ENCODE measurements around the gene STRADB.

STRADB gene

GRCh38 chr2:201452922-201453643 lies 1.5 kb downstream of the STRADB start:
- no peak for TF ChIP-seq CTCF (IDR thresholded peaks at IDR 0.05; ENCODE audit: low read depth, low read length, missing control alignments)
- H3K4me3 ChIP-seq (ENCODE audit: low read depth, low read length), result no peak overlapping the region
- DNase-seq (ENCODE audit: low read depth), result no peak

GRCh38 chr2:201458381-201458780 lies 6.8 kb downstream of the STRADB start:
- TF ChIP-seq CTCF (IDR thresholded peaks at IDR 0.05; ENCODE audit: low read depth, low read length, missing control alignments), result no peak
- no peak overlapping the region for H3K4me3 ChIP-seq (ENCODE audit: low read depth, low read length)
- DNase-seq (ENCODE audit: low read depth), result no peak

DNA sequence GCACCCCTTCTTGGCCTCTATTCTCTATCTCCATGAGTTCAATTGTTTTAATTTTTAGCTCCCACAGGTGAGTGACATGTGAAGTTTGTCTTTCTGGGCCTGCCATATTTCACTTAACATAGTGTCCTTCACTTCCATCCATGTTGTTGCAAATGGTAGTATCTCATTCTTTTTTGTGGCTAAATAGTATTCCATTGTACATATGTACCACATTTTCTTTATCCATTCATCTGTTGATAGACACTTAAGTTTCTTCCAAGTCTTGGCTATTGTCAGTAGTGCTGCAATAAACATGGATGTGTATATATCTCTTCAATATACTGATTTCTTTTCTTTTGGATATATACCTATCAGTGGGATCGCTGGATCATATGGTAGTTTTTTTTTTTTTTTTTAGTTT lies 9.0 kb downstream of the STRADB start:
- no peak for DNase-seq (ENCODE audit: low read depth)
- no peak overlapping the region for H3K4me3 ChIP-seq (ENCODE audit: low read depth, low read length)
- no peak for TF ChIP-seq CTCF (IDR thresholded peaks at IDR 0.05; ENCODE audit: low read depth, low read length, missing control alignments)

DNA sequence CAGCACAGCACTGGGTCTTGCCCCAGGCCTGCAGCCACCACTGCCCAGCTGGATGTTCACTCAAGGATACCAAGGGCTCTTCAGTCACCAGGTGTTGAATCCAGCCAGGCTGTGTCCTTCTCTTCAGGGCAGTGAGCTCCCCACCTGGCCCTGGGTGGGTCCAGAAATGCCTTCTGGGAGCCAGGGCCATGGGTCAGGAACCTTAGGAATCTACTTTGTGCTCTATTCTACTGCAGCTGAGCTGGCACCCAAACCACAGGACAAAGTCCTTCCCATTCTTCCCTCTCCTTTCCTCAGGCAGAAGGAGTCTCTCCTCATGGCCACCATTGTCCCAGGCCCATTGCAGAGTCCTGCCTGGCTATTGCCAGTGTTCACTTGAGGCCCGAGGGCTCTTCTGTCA lies 13.0 kb downstream of the STRADB start:
- no peak overlapping the region for H3K4me3 ChIP-seq (ENCODE audit: low read depth, low read length)
- no peak for TF ChIP-seq CTCF (IDR thresholded peaks at IDR 0.05; ENCODE audit: low read depth, low read length, missing control alignments)
- no peak for DNase-seq (ENCODE audit: low read depth)

DNA sequence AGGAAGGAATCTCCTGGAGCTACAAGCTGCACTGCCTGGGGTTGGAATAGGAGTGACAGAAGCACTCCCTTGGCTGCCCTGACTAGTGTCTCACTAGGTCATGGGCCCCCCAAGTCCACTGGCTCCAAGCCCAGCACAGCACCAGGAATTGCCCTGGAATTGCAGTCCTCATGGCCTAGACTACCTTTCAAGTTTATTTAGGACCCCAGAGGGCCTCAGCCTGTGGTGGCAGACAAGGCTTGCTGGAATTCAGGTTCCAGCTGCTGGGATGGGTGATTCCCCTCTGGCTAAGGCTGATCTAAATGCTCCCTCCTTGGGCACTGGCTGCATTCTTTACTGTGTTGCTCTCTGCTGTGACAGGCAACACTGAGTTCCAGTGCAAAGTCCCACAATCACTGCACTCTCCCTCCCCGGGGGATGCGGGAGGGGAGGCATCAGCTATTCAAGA lies 14.0 kb downstream of the STRADB start:
- no peak for TF ChIP-seq CTCF (IDR thresholded peaks at IDR 0.05; ENCODE audit: low read depth, low read length, missing control alignments)
- no peak for DNase-seq (ENCODE audit: low read depth)
- no peak overlapping the region for H3K4me3 ChIP-seq (ENCODE audit: low read depth, low read length)

- no peak for DNase-seq (ENCODE audit: low read depth)
- TF ChIP-seq CTCF (IDR thresholded peaks at IDR 0.05; ENCODE audit: low read depth, low read length, missing control alignments), result no peak
- H3K4me3 ChIP-seq (ENCODE audit: low read depth, low read length), result no peak overlapping the region
Observed at GRCh38 chr2:201466050-201466675, 14.6 kb downstream of the STRADB start.

GRCh38 chr2:201467666-201468065 lies 16.1 kb downstream of the STRADB start:
- TF ChIP-seq CTCF (IDR thresholded peaks at IDR 0.05; ENCODE audit: low read depth, low read length, missing control alignments), result no peak
- DNase-seq (ENCODE audit: low read depth), result no peak
- no peak overlapping the region for H3K4me3 ChIP-seq (ENCODE audit: low read depth, low read length)
